GM18508 (cell line): ENCODE measurements around the gene ABTB2.

ENCODE experiments used
- ATAC-seq: cut with Tn5 transposase; IDR thresholded peaks from one replicate; pipeline ENCODE4 v1.9.1; 2021; ENCODE audit warnings: moderate number of reproducible peaks; ENCODE audit not compliant: insufficient read depth, unreplicated experiment

ABTB2 gene

GRCh38 chr11:34318111-34319037 lies 39.4 kb downstream of the ABTB2 start:
- ATAC-seq: no peak

GRCh38 chr11:34317666-34318065 lies 40.1 kb downstream of the ABTB2 start:
- no peak for ATAC-seq

GRCh38 chr11:34317036-34317360 lies 40.8 kb downstream of the ABTB2 start:
- ATAC-seq: no peak

- no peak for ATAC-seq
Measured at GRCh38 chr11:34316347-34317035, 41.3 kb downstream of the ABTB2 start.

GRCh38 chr11:34315394-34315793 lies 42.4 kb downstream of the ABTB2 start:
- no peak for ATAC-seq

- ATAC-seq: no peak
Measured at GRCh38 chr11:34314936-34315335, 42.9 kb downstream of the ABTB2 start.

- ATAC-seq: no peak
Measured at GRCh38 chr11:34314176-34314575, 43.6 kb downstream of the ABTB2 start.

GRCh38 chr11:34313099-34313517 lies 44.7 kb downstream of the ABTB2 start:
- ATAC-seq: peak; percentile 45

GRCh38 chr11:34311126-34311525 lies 46.7 kb downstream of the ABTB2 start:
- ATAC-seq: no peak

- ATAC-seq: no peak
Measured at GRCh38 chr11:34309965-34310364, 47.8 kb downstream of the ABTB2 start.

- no peak for ATAC-seq
Measured at GRCh38 chr11:34308913-34309585, 48.8 kb downstream of the ABTB2 start.

- no peak for ATAC-seq
Measured at GRCh38 chr11:34308049-34308912, 49.5 kb downstream of the ABTB2 start.

GRCh38 chr11:34305780-34306179 lies 52.0 kb downstream of the ABTB2 start:
- no peak for ATAC-seq

- ATAC-seq: no peak
Measured at GRCh38 chr11:34305193-34305592, 52.6 kb downstream of the ABTB2 start.

GRCh38 chr11:34303028-34303570 lies 54.7 kb downstream of the ABTB2 start:
- ATAC-seq: no peak

- ATAC-seq: peak; percentile 82
Measured at GRCh38 chr11:34302046-34302921, 55.5 kb downstream of the ABTB2 start.

GRCh38 chr11:34300926-34301295 lies 56.9 kb downstream of the ABTB2 start:
- ATAC-seq: no peak

- ATAC-seq: no peak
Measured at GRCh38 chr11:34300026-34300925, 57.5 kb downstream of the ABTB2 start.
